Measurements from ENCODE around the gene ZNF488. TPM values are rescaled to one million over a fixed set of nuclear protein-coding genes. Genes with fewer than 3 reads are reported as not detected.

Gene ZNF488
- total RNA-seq, 2 donors from 2014 or later: not detected

GRCh38 chr10:47370878-47371277 is 13.2 kb downstream of the ZNF488 start:
- no peak for ATAC-seq (ENCODE audit: insufficient number of reproducible peaks, low FRiP score, low read depth)
- no peaks in the 10 kb centered on the region for H3K9me3 ChIP-seq
- DNase-seq (ENCODE audit: low spot score): no peak

GRCh38 chr10:47370015-47370767 is 13.9 kb downstream of the ZNF488 start:
- no peaks in the 10 kb centered on the region for H3K27me3 ChIP-seq (replicated peaks; ENCODE audit: insufficient read depth)
- H3K36me3 ChIP-seq: no peaks in the 10 kb centered on the region
- no peak overlapping the region for H3K27ac ChIP-seq
- no peak overlapping the region for H3K4me3 ChIP-seq
- H3K9me3 ChIP-seq: no peaks in the 10 kb centered on the region
- peaks cover 0 to 11% of the 10 kb centered on the region in 2 donors for H3K4me1 ChIP-seq (ENCODE audit: control insufficient read depth in 1 of 2, low read depth in 2 of 2)
- ATAC-seq (ENCODE audit: insufficient number of reproducible peaks, low FRiP score, low read depth) (no peak), DNase-seq (ENCODE audit: low spot score) (no peak)
- TF ChIP-seq CTCF (IDR thresholded peaks at IDR 0.05): no peak

More at GRCh38 chr10:47370878-47371277, 13.2 kb downstream of the ZNF488 start:
- no peaks in the 10 kb centered on the region for H3K36me3 ChIP-seq
- peaks cover 0 to 13% of the 10 kb centered on the region in 2 donors for H3K4me1 ChIP-seq (ENCODE audit: control insufficient read depth in 1 of 2, low read depth in 2 of 2)
- H3K4me3 ChIP-seq: no peak overlapping the region
- H3K27me3 ChIP-seq (replicated peaks; ENCODE audit: insufficient read depth): no peaks in the 10 kb centered on the region
- no peak for TF ChIP-seq CTCF (IDR thresholded peaks at IDR 0.05)
- no peak overlapping the region for H3K27ac ChIP-seq

GRCh38 chr10:47369251-47369894 is 14.7 kb downstream of the ZNF488 start:
- DNase-seq (ENCODE audit: low spot score) (no peak), ATAC-seq (ENCODE audit: insufficient number of reproducible peaks, low FRiP score, low read depth) (no peak)
- H3K4me3 ChIP-seq: no peak overlapping the region
- H3K27me3 ChIP-seq (replicated peaks; ENCODE audit: insufficient read depth): no peaks in the 10 kb centered on the region
- TF ChIP-seq CTCF (IDR thresholded peaks at IDR 0.05): no peak
- H3K27ac ChIP-seq: no peak overlapping the region
- H3K36me3 ChIP-seq: no peaks in the 10 kb centered on the region
- H3K4me1 ChIP-seq (ENCODE audit: control insufficient read depth in 1 of 2, low read depth in 2 of 2): peaks cover 0 to 3% of the 10 kb centered on the region in 2 donors
- H3K9me3 ChIP-seq: no peaks in the 10 kb centered on the region

- no peak overlapping the region for H3K4me3 ChIP-seq
- H3K4me1 ChIP-seq (ENCODE audit: control insufficient read depth in 1 of 2, low read depth in 2 of 2): no peaks in the 10 kb centered on the region
- no peaks in the 10 kb centered on the region for H3K27me3 ChIP-seq (replicated peaks; ENCODE audit: insufficient read depth)
- TF ChIP-seq CTCF (IDR thresholded peaks at IDR 0.05): no peak
- H3K9me3 ChIP-seq: no peaks in the 10 kb centered on the region
- no peak for ATAC-seq (ENCODE audit: insufficient number of reproducible peaks, low FRiP score, low read depth)
- H3K27ac ChIP-seq: no peak overlapping the region
- no peak for DNase-seq (ENCODE audit: low spot score)
- no peaks in the 10 kb centered on the region for H3K36me3 ChIP-seq
Observed at GRCh38 chr10:47368431-47369180, 15.5 kb downstream of the ZNF488 start.

- Histone ChIP-seq H3K4me3 (no peak overlapping the region), H3K9me3 (no peaks in the 10 kb centered on the region), H3K27me3 (replicated peaks; ENCODE audit: insufficient read depth) (no peaks in the 10 kb centered on the region), H3K36me3 (no peaks in the 10 kb centered on the region), H3K4me1 (ENCODE audit: control insufficient read depth in 1 of 2, low read depth in 2 of 2) (no peaks in the 10 kb centered on the region), H3K27ac (no peak overlapping the region)
- ATAC-seq (ENCODE audit: insufficient number of reproducible peaks, low FRiP score, low read depth): no peak
- TF ChIP-seq CTCF (IDR thresholded peaks at IDR 0.05): no peak
- DNase-seq (ENCODE audit: low spot score): no peak
Observed at GRCh38 chr10:47367646-47368045, 16.4 kb downstream of the ZNF488 start.

Measured in thoracic aorta (tissue), 2 donors.